GM21381 (cell line): ENCODE data around the gene RIPK3.

Experiments
- ATAC-seq: cut with Tn5 transposase; IDR thresholded peaks from one replicate; pipeline ENCODE4 v1.9.1; 2021; ENCODE audit warnings: mild to moderate bottlenecking, moderate library complexity; ENCODE audit not compliant: unreplicated experiment

The RIPK3 gene

DNA sequence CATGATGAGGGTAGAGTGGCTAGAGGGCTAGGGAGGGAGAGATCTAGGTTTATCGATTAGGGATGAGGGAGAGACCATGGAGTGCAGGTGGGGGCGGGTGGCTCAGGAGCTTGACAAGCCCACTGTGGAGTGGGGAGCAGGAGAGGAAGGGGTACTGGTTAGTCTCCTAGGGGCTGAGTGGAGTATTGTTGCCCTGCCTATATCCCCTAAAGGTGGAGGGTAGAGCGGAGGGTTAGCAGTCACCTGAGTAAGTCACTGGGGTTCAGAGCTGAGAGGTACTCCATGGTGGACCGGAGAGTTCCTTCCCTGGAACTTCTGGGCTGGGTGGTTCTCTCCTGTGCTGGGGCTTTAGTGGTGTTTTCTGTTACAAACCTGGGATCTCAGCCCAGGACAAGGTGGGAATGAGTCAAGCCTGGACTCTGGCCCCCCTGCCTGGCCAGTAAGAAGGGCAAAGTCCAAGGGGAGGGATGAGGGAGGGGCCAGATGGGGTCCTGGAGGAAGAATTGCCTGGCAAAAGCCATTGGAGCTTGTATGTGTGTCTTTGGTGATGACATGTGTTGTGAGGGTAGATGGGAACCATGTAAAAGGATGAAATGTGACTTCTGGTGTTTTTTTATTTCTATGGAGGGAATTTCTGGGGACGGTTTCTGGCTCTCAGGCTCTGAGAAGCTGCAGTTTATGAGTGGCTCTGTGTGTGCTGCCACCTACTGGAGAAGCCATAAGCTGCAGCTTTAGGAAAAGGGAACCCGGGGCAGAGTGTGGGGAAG is 32.0 kb downstream of the RIPK3 start, which contains the start of gene CIDEB:
CIDEB (minus strand) TSS at position 403 of the 767 bp plus-strand sequence; CDS start at position 284, 119 bp downstream.
- no peak for ATAC-seq

- ATAC-seq, result no peak
Observed at GRCh38 chr14:24307156-24307574, 32.6 kb downstream of the RIPK3 start.

- no peak for ATAC-seq
Observed at GRCh38 chr14:24304019-24304387, 35.8 kb downstream of the RIPK3 start.

GRCh38 chr14:24300326-24300980 is 39.3 kb downstream of the RIPK3 start:
- ATAC-seq, result no peak

DNA sequence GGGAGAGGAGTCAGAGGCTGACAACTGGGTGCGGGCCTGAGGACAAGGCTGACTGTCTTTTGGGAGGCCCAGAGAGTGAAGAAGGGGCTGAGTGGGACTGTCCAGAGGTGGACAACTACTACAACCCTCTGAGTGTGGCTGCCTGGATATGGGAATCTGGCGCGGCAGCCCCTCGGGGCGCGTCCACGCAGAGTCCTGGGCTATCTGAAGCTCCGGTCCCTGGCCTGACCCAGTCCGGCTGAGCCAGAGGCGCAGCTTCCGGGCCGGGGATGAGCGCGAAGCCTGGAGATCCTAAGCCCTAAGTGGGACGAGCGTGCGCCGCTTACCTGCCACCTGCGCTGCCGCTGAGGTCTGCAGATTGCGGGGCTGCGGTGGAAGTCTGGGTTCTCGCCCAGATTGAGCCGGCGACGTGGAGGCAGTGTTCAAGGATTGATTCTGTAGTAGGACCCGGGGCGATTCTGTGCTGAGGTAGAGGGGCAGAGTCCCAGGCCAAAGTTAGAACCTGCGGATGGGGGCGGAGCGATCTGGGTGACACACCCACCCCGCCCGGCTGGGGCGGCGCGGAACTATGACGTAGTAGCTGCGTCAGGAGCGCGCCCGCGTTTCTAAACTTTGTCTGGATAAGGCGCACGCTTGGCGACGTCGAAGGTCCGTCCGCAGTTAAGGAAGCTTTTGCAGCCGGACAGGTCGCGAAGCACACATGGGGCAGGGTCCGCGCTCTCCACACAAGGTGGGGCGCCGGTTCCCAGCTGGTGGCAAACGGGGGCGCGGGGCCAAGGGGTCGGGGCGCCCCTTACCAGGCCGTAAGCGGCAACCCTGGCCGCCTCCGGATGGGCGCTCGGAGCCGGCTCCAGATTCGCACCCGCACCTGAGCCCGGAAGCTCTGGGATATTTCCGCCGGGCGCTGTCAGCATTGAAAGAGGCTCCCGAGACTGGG is 40.3 kb downstream of the RIPK3 start, which contains the start of the genes DHRS1 and NOP9:
DHRS1 (minus strand) TSS at position 526 of the 937 bp plus-strand sequence. CDS start 674 bp downstream, outside the sequence.
NOP9 (plus strand) TSS at position 596 of the 937 bp plus-strand sequence; CDS start at position 701, 105 bp downstream.
- peak; percentile 70 for ATAC-seq

GRCh38 chr14:24298892-24299254 is 40.9 kb downstream of the RIPK3 start:
- ATAC-seq, result peak; percentile 1

DNA sequence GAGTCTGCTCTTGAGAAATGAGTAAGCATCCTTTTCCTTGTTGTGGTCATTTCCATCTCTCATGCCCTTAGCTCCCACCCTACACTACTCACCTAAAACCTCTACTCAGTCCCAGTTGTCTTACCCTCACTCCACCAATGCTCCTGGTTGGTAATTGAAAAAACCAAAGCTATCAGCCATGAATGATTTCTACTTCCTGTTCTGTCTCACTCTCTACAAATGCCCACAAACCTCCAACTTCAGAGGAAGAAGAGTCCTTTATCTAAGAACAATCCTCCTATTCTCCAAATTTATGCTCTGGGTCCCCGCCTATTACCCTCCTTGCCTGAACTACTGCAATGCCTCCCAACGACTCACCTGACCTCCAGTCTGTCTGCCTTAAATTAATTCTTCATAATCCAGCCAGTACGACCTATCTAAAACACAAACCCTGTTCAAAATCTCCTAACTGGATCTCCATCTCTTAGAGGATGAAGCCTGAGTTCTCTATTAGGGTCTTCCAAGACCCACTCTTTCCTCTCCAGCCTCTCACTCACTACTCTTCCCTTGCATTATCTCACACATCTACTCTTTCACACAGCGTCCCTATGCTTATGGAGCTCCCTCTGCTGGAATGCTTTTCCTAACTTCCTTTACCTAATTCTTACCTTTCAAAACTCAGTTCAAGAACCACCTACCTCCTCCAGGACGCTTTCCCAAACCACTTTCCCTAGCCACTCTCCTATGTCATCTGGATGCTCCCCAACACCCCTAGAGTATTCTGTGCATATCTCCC is 42.4 kb downstream of the RIPK3 start:
- no peak for ATAC-seq

DNA sequence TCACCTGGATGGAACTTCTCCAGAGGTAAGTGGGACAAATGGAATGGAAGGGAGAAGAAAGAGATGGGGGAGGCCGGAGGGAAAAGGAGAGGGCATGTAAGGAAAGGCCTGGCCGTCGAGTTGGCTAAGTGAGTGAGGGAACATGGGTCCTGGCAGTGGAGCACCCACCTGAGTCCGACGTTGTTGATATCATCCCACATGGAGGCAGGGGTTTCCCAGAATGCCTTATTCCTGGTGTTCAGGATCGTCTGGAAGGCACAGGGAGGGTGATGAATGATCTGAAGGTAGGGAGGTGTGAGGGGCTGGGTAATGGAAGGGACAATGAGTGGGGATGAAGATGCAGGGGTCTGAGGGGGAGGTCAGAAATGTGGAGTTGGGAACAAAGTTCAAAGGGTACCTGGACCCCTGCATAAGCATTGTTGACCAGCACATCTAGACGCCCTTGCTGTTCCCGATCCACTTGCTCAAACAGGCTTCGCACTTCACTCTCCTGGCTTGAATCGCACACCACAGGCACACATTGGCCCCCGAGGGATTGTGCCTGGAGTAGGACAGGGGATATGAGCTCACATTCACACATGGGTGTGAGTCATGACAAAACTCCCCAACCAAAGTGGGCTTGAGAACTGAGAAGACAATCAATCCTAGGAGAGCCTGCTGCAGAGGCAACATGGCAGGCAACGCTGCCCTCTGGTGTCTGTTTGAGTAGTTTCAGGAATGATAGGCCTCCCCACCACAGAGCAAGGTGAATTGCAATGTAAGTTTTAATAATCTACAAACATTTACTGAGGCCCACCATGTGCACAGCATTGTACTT is 43.2 kb downstream of the RIPK3 start:
- ATAC-seq, result no peak

DNA sequence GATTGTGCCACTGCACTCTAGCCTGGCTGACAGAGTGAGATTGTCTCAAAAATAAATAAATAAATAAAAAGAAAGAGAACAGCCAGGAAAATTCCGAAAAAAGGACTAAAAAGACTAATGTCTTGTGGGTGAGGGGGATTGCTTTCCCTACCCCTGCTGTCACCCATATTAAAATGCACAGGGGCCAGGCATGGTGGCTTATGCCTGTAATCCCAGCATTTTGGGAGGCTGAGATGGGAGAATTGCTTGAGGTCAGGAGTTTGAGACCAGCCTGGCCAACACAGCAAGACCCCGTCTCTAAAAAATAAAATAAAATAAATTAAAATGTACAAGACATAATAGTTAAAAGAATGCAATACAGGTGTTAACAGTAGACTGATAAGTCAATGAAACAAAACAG is 46.3 kb downstream of the RIPK3 start:
- no peak for ATAC-seq

DNA sequence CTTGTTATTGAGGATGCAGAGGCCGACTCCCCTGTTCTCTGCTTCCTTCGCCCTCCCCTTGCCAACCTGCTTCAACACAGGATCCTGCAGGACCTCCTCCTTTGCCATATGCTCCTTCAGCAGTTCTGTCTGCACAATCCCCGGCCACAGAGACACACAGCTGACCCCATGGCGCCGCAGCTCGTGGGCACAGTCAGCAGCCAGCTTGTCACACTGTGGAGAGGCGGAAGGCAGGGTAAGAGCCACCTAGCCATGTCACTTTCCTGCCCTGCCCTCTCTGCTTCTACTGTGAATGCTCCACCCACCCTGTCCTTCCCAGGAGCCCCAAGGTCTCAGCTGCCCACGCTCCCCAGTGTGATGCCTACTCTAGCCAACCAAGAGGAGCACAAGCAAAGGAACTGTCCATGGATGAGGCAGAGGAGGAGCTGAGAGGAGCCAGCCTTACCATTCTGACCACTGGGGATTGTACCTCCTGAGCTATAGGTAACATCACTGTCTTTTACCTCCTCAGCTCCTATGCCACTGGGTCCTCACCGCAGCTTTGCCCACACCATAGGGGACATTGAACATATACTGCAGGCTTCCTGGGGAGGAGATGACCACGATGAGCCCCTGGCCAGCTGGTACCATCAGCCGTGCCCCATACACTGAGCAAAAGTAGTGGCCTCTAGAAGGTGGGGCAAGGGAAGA is 47.5 kb downstream of the RIPK3 start:
- ATAC-seq, result no peak

DNA sequence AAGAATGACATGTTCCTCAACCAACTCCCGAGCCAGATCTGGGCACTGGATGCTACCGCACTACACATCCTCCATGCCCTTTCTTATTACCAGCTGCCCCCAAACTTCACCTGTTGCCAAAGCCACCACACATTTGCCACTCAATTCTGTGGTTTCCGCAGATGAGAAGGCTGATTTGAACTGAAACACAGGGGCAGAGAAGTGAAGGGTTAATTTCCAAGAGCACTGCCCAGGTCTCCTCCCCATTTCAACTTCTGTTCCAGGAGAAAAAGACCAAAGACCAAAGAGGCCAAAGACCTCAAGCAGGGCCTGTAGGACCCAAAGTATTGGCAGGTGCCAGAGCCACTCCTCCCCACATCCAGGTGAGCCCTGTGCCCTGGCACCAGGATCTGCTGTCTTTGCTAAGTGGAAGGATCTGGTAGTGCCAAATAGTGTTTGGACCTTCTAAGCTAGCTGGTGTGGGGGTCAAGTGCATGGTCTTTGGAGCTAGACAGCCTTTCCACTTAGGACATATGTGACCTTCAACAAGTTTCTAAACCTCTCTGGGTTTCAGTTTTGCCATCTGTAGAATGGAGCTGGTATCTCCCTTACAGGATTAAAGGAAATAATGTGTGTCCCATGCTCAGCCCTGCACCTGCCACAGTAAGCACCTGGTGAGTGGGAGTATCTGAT is 48.2 kb downstream of the RIPK3 start:
- ATAC-seq, result no peak

DNA sequence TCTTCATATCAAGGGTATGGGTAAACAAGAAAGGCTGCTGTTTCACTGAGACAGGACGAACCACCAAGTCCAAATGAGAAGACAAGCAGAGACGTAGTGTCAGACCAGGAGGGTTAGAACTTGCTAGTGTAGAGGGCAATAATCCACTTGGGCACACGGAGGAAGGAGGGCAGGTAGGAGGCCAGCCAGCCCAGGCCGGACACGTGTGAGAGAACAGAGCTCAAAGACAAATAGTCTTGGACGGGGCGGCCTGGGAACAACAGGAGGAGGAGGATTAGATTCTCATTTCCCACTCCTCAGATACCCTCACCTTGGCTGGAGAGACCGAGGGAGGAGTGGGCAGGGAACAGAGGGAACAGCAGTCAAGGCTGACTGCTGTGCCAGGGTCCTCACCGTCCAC is 49.0 kb downstream of the RIPK3 start:
- ATAC-seq, result no peak

DNA sequence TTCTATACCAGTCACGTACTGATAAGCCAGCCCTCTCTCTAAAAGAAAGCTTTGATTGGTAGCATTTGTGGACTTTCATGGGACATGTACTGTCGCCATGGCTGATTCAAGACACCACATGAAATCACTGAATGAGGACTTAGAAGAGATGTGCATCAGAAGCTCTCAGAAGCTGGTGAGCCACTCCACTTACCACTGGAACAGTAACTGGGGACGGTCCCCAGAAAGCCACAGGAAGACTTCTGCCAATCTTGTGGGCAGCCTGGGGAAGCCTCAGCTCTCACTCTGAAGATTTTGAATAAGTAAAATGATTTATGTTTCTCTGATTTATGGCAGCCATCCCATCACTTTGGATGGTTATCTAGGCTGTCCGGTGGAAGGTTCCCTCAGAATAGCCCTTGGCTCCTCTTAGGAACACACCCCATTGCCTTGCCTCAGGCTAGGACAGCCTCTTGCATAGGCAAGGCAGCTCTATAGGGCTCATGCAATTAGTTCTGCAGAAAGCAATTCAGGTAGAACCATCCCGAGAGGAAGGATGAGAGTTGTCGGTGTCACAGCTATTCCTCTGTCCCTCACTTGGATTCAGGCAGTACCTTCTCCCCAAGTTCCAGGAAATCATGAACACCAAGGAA is 50.0 kb downstream of the RIPK3 start:
- no peak for ATAC-seq

- ATAC-seq, result no peak
Observed at GRCh38 chr14:24286996-24287395, 52.8 kb downstream of the RIPK3 start.
